ENCODE measurements around the gene CCDC91.
"Not testable (repeated sequence)": the region's sequence is repeated elsewhere in the genome, so short reads cannot be mapped to it uniquely, and the experiment has no call there.

The CCDC91 gene

GRCh38 chr12:28184375-28184774 lies 5.9 kb upstream of the CCDC91 start:
- no peak for DNase-seq (ENCODE audit: low read depth in 1 of 2, low spot score in 1 of 2)

- no peak for DNase-seq (ENCODE audit: low read depth in 1 of 2, low spot score in 1 of 2)
Observed at GRCh38 chr12:28186500-28186899, 3.8 kb upstream of the CCDC91 start.

GRCh38 chr12:28189784-28190320 lies 404 bp upstream of the CCDC91 start:
- peak in 1 of 2 donors; percentile 1 for DNase-seq (ENCODE audit: low read depth in 1 of 2, low spot score in 1 of 2)

- DNase-seq (ENCODE audit: low read depth in 1 of 2, low spot score in 1 of 2) = peak in 1 of 2 donors; percentile 26
Observed at GRCh38 chr12:28191051-28192048, 1.1 kb downstream of the CCDC91 start.

GRCh38 chr12:28192125-28192524 lies 1.9 kb downstream of the CCDC91 start:
- no peak for DNase-seq (ENCODE audit: low read depth in 1 of 2, low spot score in 1 of 2)

- not testable (repeated sequence) for DNase-seq (ENCODE audit: low read depth in 1 of 2, low spot score in 1 of 2)
Observed at GRCh38 chr12:28194621-28195020, 4.4 kb downstream of the CCDC91 start.

- not testable (repeated sequence) for DNase-seq (ENCODE audit: low read depth in 1 of 2, low spot score in 1 of 2)
Observed at GRCh38 chr12:28201136-28201535, 10.9 kb downstream of the CCDC91 start.

- DNase-seq (ENCODE audit: low read depth in 1 of 2, low spot score in 1 of 2) = no peak
Observed at GRCh38 chr12:28202374-28203130, 12.3 kb downstream of the CCDC91 start.

GRCh38 chr12:28209782-28210181 lies 19.5 kb downstream of the CCDC91 start:
- DNase-seq (ENCODE audit: low read depth in 1 of 2, low spot score in 1 of 2) = no peak

- DNase-seq (ENCODE audit: low read depth in 1 of 2, low spot score in 1 of 2) = no peak
Observed at GRCh38 chr12:28212182-28212581, 21.9 kb downstream of the CCDC91 start.

- no peak for DNase-seq (ENCODE audit: low read depth in 1 of 2, low spot score in 1 of 2)
Observed at GRCh38 chr12:28215021-28215420, 24.8 kb downstream of the CCDC91 start.

- no peak for DNase-seq (ENCODE audit: low read depth in 1 of 2, low spot score in 1 of 2)
Observed at GRCh38 chr12:28216016-28216415, 25.8 kb downstream of the CCDC91 start.

- no peak for DNase-seq (ENCODE audit: low read depth in 1 of 2, low spot score in 1 of 2)
Observed at GRCh38 chr12:28217805-28218204, 27.5 kb downstream of the CCDC91 start.

- DNase-seq (ENCODE audit: low read depth in 1 of 2, low spot score in 1 of 2) = no peak
Observed at GRCh38 chr12:28218875-28219274, 28.6 kb downstream of the CCDC91 start.

- DNase-seq (ENCODE audit: low read depth in 1 of 2, low spot score in 1 of 2) = no peak
Observed at GRCh38 chr12:28219827-28220226, 29.6 kb downstream of the CCDC91 start.

GRCh38 chr12:28222081-28222700 lies 31.9 kb downstream of the CCDC91 start:
- DNase-seq (ENCODE audit: low read depth in 1 of 2, low spot score in 1 of 2) = peak; percentile 26 to 64

- DNase-seq (ENCODE audit: low read depth in 1 of 2, low spot score in 1 of 2) = no peak
Observed at GRCh38 chr12:28223025-28223554, 32.8 kb downstream of the CCDC91 start.

GRCh38 chr12:28223858-28224257 lies 33.6 kb downstream of the CCDC91 start:
- DNase-seq (ENCODE audit: low read depth in 1 of 2, low spot score in 1 of 2) = no peak

- no peak for DNase-seq (ENCODE audit: low read depth in 1 of 2, low spot score in 1 of 2)
Observed at GRCh38 chr12:28226705-28227104, 36.4 kb downstream of the CCDC91 start.

GRCh38 chr12:28227251-28227650 lies 37.0 kb downstream of the CCDC91 start:
- DNase-seq (ENCODE audit: low read depth in 1 of 2, low spot score in 1 of 2) = no peak

- no peak for DNase-seq (ENCODE audit: low read depth in 1 of 2, low spot score in 1 of 2)
Observed at GRCh38 chr12:28231248-28231647, 41.0 kb downstream of the CCDC91 start.
